PC-3 (cell line): ENCODE results near the gene PLEKHN1. TPM values are rescaled to one million over a fixed set of nuclear protein-coding genes. Genes with fewer than 3 reads are reported as not detected.

Source experiments
- ATAC-seq: fragments of 200-7000 bp; cut with Tn5 transposase; 2 replicates; pipeline ENCODE4 v1.9.1; 2020; ENCODE audit warnings: mild to moderate bottlenecking, moderate library complexity
- BruUV-seq: library from RNA; stranded (reverse); fragments of 400-500 nt; replicated peaks from 2 replicates; lab custom pipeline; 2021; lab: Mats Ljungman, UMichigan
- CTCF ChIA-PET: fragments of 300-600 bp; sonication (Branson Sonifier 250); formaldehyde crosslinking; loops from one replicate; lab custom pipeline; 2022; ENCODE audit warnings: antibody characterized with exemption; lab: Charles Lee
- POLR2A ChIA-PET: fragments of 300-600 bp; sonication (Branson Sonifier 250); formaldehyde crosslinking; loops from one replicate; lab custom pipeline; 2022; ENCODE audit warnings: antibody characterized with exemption; ENCODE audit not compliant: unreplicated experiment; lab: Charles Lee
- DNase-seq: peaks from one replicate; pipeline ENCODE4 v3.0.0-alpha.2; 2015
- H2AFZ ChIP-seq: fragments of 300-600 bp; sonication (generic); 2 replicates; pipeline ENCODE4 v1.6.0; 2016; ENCODE audit warnings: antibody characterized with exemption, low read length
- H3F3A ChIP-seq: fragments of 300-600 bp; sonication (generic); one replicate; pipeline ENCODE4 v1.6.0; 2017; ENCODE audit warnings: antibody characterized with exemption, low read length, control low read depth, mild to moderate bottlenecking; ENCODE audit not compliant: unreplicated experiment
- H3K27ac ChIP-seq: fragments of 300-600 bp; sonication (generic); 2 replicates; pipeline ENCODE4 v1.5.1; 2016; ENCODE audit warnings: mild to moderate bottlenecking, low read length
- H3K27me3 ChIP-seq: fragments of 300-600 bp; sonication (generic); 2 replicates; pipeline ENCODE4 v1.6.1; 2016; ENCODE audit warnings: low read length, mixed read lengths
- H3K36me3 ChIP-seq: fragments of 300-600 bp; sonication (generic); 2 replicates; pipeline ENCODE4 v1.6.1; 2016; ENCODE audit warnings: low read depth, mixed run types, low read length, mixed read lengths
- H3K4me1 ChIP-seq: fragments of 300-600 bp; sonication (generic); 2 replicates; pipeline ENCODE4 v1.5.1; 2016; ENCODE audit warnings: low read length; ENCODE audit not compliant: insufficient read depth
- H3K4me2 ChIP-seq: fragments of 300-600 bp; sonication (generic); 2 replicates; pipeline ENCODE4 v1.6.0; 2016; ENCODE audit warnings: low read length
- H3K4me3 ChIP-seq: fragments of 300-600 bp; sonication (generic); 2 replicates; pipeline ENCODE4 v1.5.1; 2016; ENCODE audit warnings: mild to moderate bottlenecking, low read length, mixed read lengths
- H3K79me2 ChIP-seq: fragments of 300-600 bp; sonication (generic); 2 replicates; pipeline ENCODE4 v1.6.1; 2017; ENCODE audit warnings: low read length, mixed read lengths
- H3K9ac ChIP-seq: fragments of 300-600 bp; sonication (generic); 2 replicates; pipeline ENCODE4 v1.6.0; 2016; ENCODE audit warnings: mild to moderate bottlenecking, low read length
- H3K9me2 ChIP-seq: fragments of 300-600 bp; sonication (generic); replicated peaks from 2 replicates; pipeline ENCODE4 v1.6.1; 2016; ENCODE audit warnings: mixed run types, low read length, mixed read lengths
- H3K9me3 ChIP-seq: fragments of 300-600 bp; sonication (generic); 2 replicates; pipeline ENCODE4 v1.6.1; 2016; ENCODE audit warnings: low read length, mixed read lengths
- H4K20me1 ChIP-seq: fragments of 300-600 bp; sonication (generic); 2 replicates; pipeline ENCODE4 v1.6.1; 2016; ENCODE audit warnings: low read length, mixed read lengths
- EZH2 ChIP-seq: fragments of 300-600 bp; sonication (generic); IDR thresholded peaks from one replicate; pipeline ENCODE4 v1.6.1; 2017; ENCODE audit warnings: antibody characterized with exemption, mild to moderate bottlenecking, low read length; ENCODE audit not compliant: unreplicated experiment
- EZH2phosphoT487 ChIP-seq: fragments of 300-600 bp; sonication (generic); IDR thresholded peaks from 2 replicates; pipeline ENCODE4 v1.6.1; 2018; ENCODE audit warnings: mild to moderate bottlenecking, antibody characterized with exemption, low read length, borderline replicate concordance
- intact Hi-C: fragments of 100-400 bp; cut with micrococcal nuclease; formaldehyde crosslinking; loops from 2 replicates; pipeline ENCODE4 v1.9.0; 2023
- total RNA-seq: library from RNA; depleted of rRNA; stranded (reverse); fragments of >200 nt; gene quantifications from 2 replicates; pipeline ENCODE4 v1.2.3, GENCODE V29; 2014
- TF ChIP-seq, protein P1 (sequence below): fragments of 300-600 bp; sonication (generic); conservative IDR thresholded peaks from 2 replicates; pipeline ENCODE4 v1.5.1; 2017; ENCODE audit warnings: antibody characterized with exemption, low read depth, mild to moderate bottlenecking, low read length

Gene PLEKHN1
- total RNA-seq, 1 experiment from 2014 or later = 14.0 TPM

DNA sequence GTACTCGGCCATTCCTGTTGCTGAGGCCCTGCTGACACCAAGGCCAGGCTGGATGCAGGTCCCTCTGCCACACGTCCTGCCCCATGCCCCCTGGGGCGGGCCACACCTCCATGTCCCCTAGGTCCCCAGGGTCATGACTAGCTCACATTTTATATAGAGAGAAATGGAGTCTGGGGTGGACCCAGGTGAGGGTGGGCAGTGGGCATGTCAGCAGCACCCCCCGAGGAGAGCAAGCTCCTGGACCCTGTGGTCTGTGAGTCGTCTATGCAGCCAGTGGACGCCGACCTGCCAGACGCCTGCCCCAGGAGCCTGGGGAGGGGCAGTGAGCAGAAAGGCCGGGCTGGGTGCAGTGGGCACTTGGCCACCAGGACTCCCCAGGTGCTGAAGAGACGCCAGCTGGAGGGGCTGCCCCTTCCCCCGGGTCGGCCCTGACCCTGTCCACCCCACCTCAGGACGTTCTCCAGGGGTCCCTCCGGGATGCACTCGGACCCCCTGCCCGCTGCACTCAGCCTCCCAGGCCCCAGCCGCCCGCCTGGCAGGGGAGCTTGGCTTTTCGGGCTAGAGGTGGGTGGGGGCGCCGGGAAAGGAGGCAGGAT, 26.7 kb upstream of the PLEKHN1 start:
- ATAC-seq (no peak), DNase-seq (no peak)
- Histone ChIP-seq H3K4me2 (peak overlapping the region; percentile 53), H3K9me3 (no peaks in the 10 kb centered on the region), H3F3A (no peaks in the 10 kb centered on the region), H3K27me3 (peaks cover 40% of the 10 kb centered on the region), H3K27ac (no peak overlapping the region), H4K20me1 (no peaks in the 10 kb centered on the region), H2AFZ (no peak overlapping the region), H3K79me2 (no peaks in the 10 kb centered on the region), H3K9me2 (no peaks in the 10 kb centered on the region), H3K9ac (no peak overlapping the region), H3K4me1 (peaks cover 22% of the 10 kb centered on the region), H3K36me3 (no peaks in the 10 kb centered on the region), H3K4me3 (no peak overlapping the region)
- CTCF ChIA-PET = no interaction called here
- intact Hi-C loops = loop anchor here (2.0 kb wide), 1 partner anchor 19 kb away; no protein-coding TSS in a partner anchor
- POLR2A ChIA-PET = no interaction called here
- no peak for TF ChIP-seq EZH2phosphoT487
- TF ChIP-seq EZH2 = no peak
- BruUV-seq = no TSS peak

DNA sequence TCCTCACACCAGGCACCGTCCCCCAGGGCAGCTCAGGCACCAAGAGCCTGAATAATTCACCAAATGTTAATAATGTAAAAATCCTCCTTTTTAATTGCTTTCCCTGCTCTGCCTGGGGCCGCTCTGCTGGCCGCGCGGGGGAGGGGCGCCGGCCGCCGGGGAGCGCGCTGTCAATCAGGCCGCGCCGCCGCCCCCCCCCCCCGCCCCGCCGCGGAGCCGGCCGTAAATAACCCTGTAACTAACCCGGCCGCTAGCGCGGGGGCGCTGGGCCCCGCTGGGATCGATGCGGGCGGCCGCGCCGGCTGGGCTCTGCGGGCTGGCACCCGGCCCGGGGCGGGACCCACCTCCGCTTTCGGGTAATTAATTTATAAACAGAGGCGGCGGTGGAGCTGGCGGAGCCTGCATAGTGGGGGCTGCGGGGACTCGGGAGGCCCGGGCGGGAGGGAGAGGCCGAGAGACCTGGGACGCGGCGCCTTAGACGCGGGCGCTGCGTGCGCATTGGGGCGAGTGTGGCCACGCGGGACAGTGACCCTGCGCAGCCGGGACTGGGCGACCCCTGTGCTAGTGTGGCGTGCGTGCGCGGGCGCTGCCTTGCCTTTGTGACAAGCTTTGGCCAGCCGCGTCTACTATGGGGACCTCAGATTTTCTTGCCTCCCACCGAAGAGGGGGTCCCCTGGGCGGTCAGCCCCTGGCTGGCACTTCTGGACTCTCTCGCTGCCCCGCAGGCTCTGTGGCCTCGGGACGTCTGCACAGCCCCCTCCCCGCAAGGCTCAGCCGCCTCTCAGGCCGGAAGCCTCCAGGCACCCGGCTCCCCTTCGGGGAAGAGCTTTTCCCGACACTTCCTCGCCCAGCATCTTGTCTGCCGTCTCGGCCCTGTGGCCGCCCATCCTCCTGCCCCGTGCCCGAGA, 25.9 kb upstream of the PLEKHN1 start:
- Histone ChIP-seq H3K27me3 (peaks cover 34% of the 10 kb centered on the region), H3K4me3 (peak overlapping the region; percentile 65), H3K4me2 (peak overlapping the region; percentile 89), H3K9me2 (no peaks in the 10 kb centered on the region), H3K9ac (no peak overlapping the region), H3K9me3 (no peaks in the 10 kb centered on the region), H3K79me2 (no peaks in the 10 kb centered on the region), H4K20me1 (no peaks in the 10 kb centered on the region), H3K36me3 (no peaks in the 10 kb centered on the region), H3F3A (no peaks in the 10 kb centered on the region), H3K4me1 (peaks cover 22% of the 10 kb centered on the region), H2AFZ (peak overlapping the region; percentile 78), H3K27ac (no peak overlapping the region)
- CTCF ChIA-PET = no interaction called here
- POLR2A ChIA-PET = no interaction called here
- TF ChIP-seq EZH2 (no peak), EZH2phosphoT487 (peak; percentile 16; the same call in 1 of the 2 replicates)
- TF ChIP-seq, protein P1, sequence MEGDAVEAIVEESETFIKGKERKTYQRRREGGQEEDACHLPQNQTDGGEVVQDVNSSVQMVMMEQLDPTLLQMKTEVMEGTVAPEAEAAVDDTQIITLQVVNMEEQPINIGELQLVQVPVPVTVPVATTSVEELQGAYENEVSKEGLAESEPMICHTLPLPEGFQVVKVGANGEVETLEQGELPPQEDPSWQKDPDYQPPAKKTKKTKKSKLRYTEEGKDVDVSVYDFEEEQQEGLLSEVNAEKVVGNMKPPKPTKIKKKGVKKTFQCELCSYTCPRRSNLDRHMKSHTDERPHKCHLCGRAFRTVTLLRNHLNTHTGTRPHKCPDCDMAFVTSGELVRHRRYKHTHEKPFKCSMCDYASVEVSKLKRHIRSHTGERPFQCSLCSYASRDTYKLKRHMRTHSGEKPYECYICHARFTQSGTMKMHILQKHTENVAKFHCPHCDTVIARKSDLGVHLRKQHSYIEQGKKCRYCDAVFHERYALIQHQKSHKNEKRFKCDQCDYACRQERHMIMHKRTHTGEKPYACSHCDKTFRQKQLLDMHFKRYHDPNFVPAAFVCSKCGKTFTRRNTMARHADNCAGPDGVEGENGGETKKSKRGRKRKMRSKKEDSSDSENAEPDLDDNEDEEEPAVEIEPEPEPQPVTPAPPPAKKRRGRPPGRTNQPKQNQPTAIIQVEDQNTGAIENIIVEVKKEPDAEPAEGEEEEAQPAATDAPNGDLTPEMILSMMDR = no peak
- no TSS peak for BruUV-seq
- intact Hi-C loops = no loop called here
- peak; percentile 33 for ATAC-seq
- DNase-seq = peak; percentile 40

DNA sequence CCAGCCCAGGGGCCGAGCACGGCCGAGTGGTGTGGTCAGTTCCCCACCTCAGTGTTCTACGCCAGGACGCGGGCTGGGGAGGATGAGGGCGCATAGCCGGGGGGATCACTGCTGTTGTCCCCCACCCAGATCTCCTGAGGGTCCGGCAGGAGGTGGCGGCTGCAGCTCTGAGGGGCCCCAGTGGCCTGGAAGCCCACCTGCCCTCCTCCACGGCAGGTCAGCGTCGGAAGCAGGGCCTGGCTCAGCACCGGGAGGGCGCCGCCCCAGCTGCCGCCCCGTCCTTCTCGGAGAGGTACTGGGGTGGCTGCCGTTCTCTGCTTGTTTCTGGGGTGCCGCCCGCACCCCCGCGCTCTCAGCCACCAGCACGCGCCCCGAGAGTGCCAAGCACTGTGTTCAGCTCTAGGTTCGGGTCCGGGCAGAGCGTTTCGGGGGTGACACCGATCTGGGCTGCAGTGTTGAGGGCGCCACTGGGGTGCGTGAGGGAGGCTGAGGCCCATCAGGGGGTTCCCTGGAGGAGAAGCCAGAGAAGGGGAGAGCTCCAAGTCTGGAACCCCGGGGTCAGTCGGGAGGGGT, 25.2 kb upstream of the PLEKHN1 start:
- DNase-seq (no peak), ATAC-seq (no peak)
- Histone ChIP-seq H3K9me2 (no peaks in the 10 kb centered on the region), H3K9ac (no peak overlapping the region), H3K4me3 (peak overlapping the region; percentile 65), H3K4me1 (peaks cover 22% of the 10 kb centered on the region), H3F3A (no peaks in the 10 kb centered on the region), H3K36me3 (no peaks in the 10 kb centered on the region), H3K27me3 (peaks cover 27% of the 10 kb centered on the region), H3K4me2 (peak overlapping the region; percentile 89), H3K79me2 (no peaks in the 10 kb centered on the region), H2AFZ (peak overlapping the region; percentile 78; the same call in 1 of the 2 replicates), H3K9me3 (no peaks in the 10 kb centered on the region), H3K27ac (no peak overlapping the region), H4K20me1 (no peaks in the 10 kb centered on the region)
- BruUV-seq = no TSS peak
- TF ChIP-seq EZH2 = no peak
- TF ChIP-seq, protein P1 = no peak
- no peak for TF ChIP-seq EZH2phosphoT487
- CTCF ChIA-PET = no interaction called here
- POLR2A ChIA-PET = no interaction called here
- intact Hi-C loops = no loop called here
